ENCODE data around the gene OTULIN. TPM values are rescaled to one million over a fixed set of nuclear protein-coding genes. Genes with fewer than 3 reads are reported as not detected.

OTULIN gene
- total RNA-seq, 1 experiment from 2014 or later: 22.4 TPM

- TF ChIP-seq CTCF (conservative IDR thresholded peaks at IDR 0.05; ENCODE audit: low read depth, low read length): no peak
- no peak for TF ChIP-seq EZH2phosphoT487 (IDR thresholded peaks at IDR 0.05; ENCODE audit: borderline replicate concordance, low read length)
- TF ChIP-seq EZH2 (IDR thresholded peaks at IDR 0.05; ENCODE audit: low read length, unreplicated experiment): no peak
- Histone ChIP-seq H3K9me2 (replicated peaks; ENCODE audit: low read length) (no peaks in the 10 kb centered on the region), H3K79me2 (ENCODE audit: low read length) (peaks cover 33% of the 10 kb centered on the region), H3K4me2 (ENCODE audit: low read length) (no peak overlapping the region), H3K4me1 (ENCODE audit: insufficient read depth, low read length) (peaks cover 12% of the 10 kb centered on the region; the same call in 1 of the 2 replicates), H3K27me3 (ENCODE audit: low read length) (no peaks in the 10 kb centered on the region), H3K4me3 (ENCODE audit: low read length) (no peak overlapping the region), H3K27ac (ENCODE audit: low read length) (no peak overlapping the region), H3K9ac (ENCODE audit: low read length) (no peak overlapping the region), H2AFZ (ENCODE audit: low read length) (no peak overlapping the region), H3F3A (ENCODE audit: low read length, unreplicated experiment) (no peaks in the 10 kb centered on the region), H4K20me1 (ENCODE audit: low read length) (no peaks in the 10 kb centered on the region), H3K36me3 (ENCODE audit: low read depth, low read length) (peaks cover 38% of the 10 kb centered on the region), H3K9me3 (ENCODE audit: low read length) (no peaks in the 10 kb centered on the region)
- intact Hi-C loops (cut with micrococcal nuclease): no loop called here
- ATAC-seq: no peak
- POLR2A ChIA-PET (ENCODE audit: unreplicated experiment): no interaction called here
- no TSS peak for BruUV-seq (replicated peaks)
- CTCF ChIA-PET: no interaction called here
- no peak for DNase-seq
Measured at GRCh38 chr5:14681236-14681752, 16.8 kb downstream of the OTULIN start.

DNA sequence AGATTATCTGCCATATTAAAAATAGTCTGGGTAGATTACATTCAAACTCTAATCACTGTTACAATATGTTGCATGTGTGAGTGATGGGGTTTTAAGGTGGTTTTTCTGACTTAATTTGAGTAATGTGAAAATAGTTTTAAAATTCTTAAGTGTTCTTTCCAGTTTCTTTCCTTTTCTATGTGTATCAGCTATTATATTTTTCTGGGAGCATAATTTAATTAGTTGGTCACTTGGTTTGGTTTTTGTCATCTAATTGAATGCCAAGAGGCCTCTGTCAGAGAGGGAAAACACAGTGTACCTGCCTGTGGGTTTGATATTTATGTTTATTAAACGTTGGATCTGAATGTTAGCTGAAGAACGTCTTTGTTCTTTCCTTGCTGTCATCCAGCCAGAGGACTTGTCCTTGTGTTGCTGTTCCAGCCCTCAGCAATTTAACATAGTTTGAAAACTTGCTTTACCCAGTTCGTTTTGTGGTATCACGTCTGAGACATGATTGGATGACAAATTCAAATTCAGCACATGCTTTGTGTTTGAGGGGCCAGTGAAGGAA, 19.5 kb downstream of the OTULIN start:
- Histone ChIP-seq H3K27ac (ENCODE audit: low read length) (no peak overlapping the region), H3K9ac (ENCODE audit: low read length) (no peak overlapping the region), H3K9me3 (ENCODE audit: low read length) (no peaks in the 10 kb centered on the region), H4K20me1 (ENCODE audit: low read length) (no peaks in the 10 kb centered on the region), H3K4me1 (ENCODE audit: insufficient read depth, low read length) (peaks cover 9% of the 10 kb centered on the region; the same call in 1 of the 2 replicates), H3K36me3 (ENCODE audit: low read depth, low read length) (peaks cover 59% of the 10 kb centered on the region), H3K4me3 (ENCODE audit: low read length) (no peak overlapping the region), H3F3A (ENCODE audit: low read length, unreplicated experiment) (no peaks in the 10 kb centered on the region), H3K79me2 (ENCODE audit: low read length) (0 out of 2 replicates have a peak, but pooled peaks cover 6% of the 10 kb centered on the region), H3K4me2 (ENCODE audit: low read length) (no peak overlapping the region), H2AFZ (ENCODE audit: low read length) (no peak overlapping the region), H3K27me3 (ENCODE audit: low read length) (no peaks in the 10 kb centered on the region), H3K9me2 (replicated peaks; ENCODE audit: low read length) (no peaks in the 10 kb centered on the region)
- ATAC-seq: no peak
- CTCF ChIA-PET: no interaction called here
- no TSS peak for BruUV-seq (replicated peaks)
- DNase-seq: no peak
- TF ChIP-seq EZH2phosphoT487 (IDR thresholded peaks at IDR 0.05; ENCODE audit: borderline replicate concordance, low read length) (no peak), CTCF (conservative IDR thresholded peaks at IDR 0.05; ENCODE audit: low read depth, low read length) (no peak), EZH2 (IDR thresholded peaks at IDR 0.05; ENCODE audit: low read length, unreplicated experiment) (no peak)
- intact Hi-C loops (cut with micrococcal nuclease): no loop called here
- POLR2A ChIA-PET (ENCODE audit: unreplicated experiment): no interaction called here

- intact Hi-C loops (cut with micrococcal nuclease): loop anchor here (1.0 kb wide), 2 partner anchors 320 to 330 kb away; no protein-coding TSS in a partner anchor
- no peaks in the 10 kb centered on the region for H3K27me3 ChIP-seq (ENCODE audit: low read length)
- H2AFZ ChIP-seq (ENCODE audit: low read length): no peak overlapping the region
- ATAC-seq (peak; percentile 30; the same call in 1 of the 2 replicates), DNase-seq (no peak)
- no peaks in the 10 kb centered on the region for H3F3A ChIP-seq (ENCODE audit: low read length, unreplicated experiment)
- H3K36me3 ChIP-seq (ENCODE audit: low read depth, low read length): peaks cover 63% of the 10 kb centered on the region
- no TSS peak for BruUV-seq (replicated peaks)
- no peaks in the 10 kb centered on the region for H4K20me1 ChIP-seq (ENCODE audit: low read length)
- no peaks in the 10 kb centered on the region for H3K9me3 ChIP-seq (ENCODE audit: low read length)
- H3K4me2 ChIP-seq (ENCODE audit: low read length): no peak overlapping the region
- no peak for TF ChIP-seq EZH2 (IDR thresholded peaks at IDR 0.05; ENCODE audit: low read length, unreplicated experiment)
- TF ChIP-seq EZH2phosphoT487 (IDR thresholded peaks at IDR 0.05; ENCODE audit: borderline replicate concordance, low read length): no peak
- no peak for TF ChIP-seq CTCF (conservative IDR thresholded peaks at IDR 0.05; ENCODE audit: low read depth, low read length)
- CTCF ChIA-PET: interaction anchor here (2.1 kb wide), 1 partner anchor 36 kb away, joined by 5 read pairs; no protein-coding TSS in a partner anchor
- 0 out of 2 replicates have a peak, but pooled peaks cover 3% of the 10 kb centered on the region for H3K79me2 ChIP-seq (ENCODE audit: low read length)
- no peak overlapping the region for H3K4me3 ChIP-seq (ENCODE audit: low read length)
- POLR2A ChIA-PET (ENCODE audit: unreplicated experiment): no interaction called here
- H3K9ac ChIP-seq (ENCODE audit: low read length): no peak overlapping the region
- H3K4me1 ChIP-seq (ENCODE audit: insufficient read depth, low read length): peaks cover 9% of the 10 kb centered on the region; the same call in 1 of the 2 replicates
- H3K9me2 ChIP-seq (replicated peaks; ENCODE audit: low read length): no peaks in the 10 kb centered on the region
- H3K27ac ChIP-seq (ENCODE audit: low read length): no peak overlapping the region
Measured at GRCh38 chr5:14684757-14685156, 20.2 kb downstream of the OTULIN start.
